ENCODE results near the gene TNFRSF4.
A peak's percentile ranks its signal among the peaks of the same experiment; 100 is the strongest.

Gene TNFRSF4

GRCh38 chr1:1213345-1214265 lies at the start of gene TNFRSF4:
Gene TNFRSF4 (minus strand): TSS chr1:1214153. CDS start chr1:1214127, 26 bp downstream.
- Histone ChIP-seq H3K36me3 (peaks cover 25 to 37% (median 31%) of the 10 kb centered on the region in 11 experiments), H3K4me2 (peak within 1 kb of the TSS; percentile 87 to 98 (median 93)), H3K9ac (peak within 1 kb of the TSS in 8 of 11 experiments; percentile 18 to 53 (median 39); a peak in 11 of 22 replicates), H3K4me3 (peak within 1 kb of the TSS in 7 of 10 experiments; percentile 12 to 57 (median 34); a peak in 9 of 20 replicates), H3K4me1 (peaks cover 69 to 83% (median 74%) of the 10 kb centered on the region in 10 experiments), H4K20me1 (peaks cover 33 to 96% (median 87%) of the 10 kb centered on the region in 11 experiments; a peak in 21 of 22 replicates), H3K27ac (peak within 1 kb of the TSS in 2 of 11 experiments; percentile 3 to 25; a peak in 1 of 22 replicates), H3K27me3 (peaks cover 11 to 45% (median 22%) of the 10 kb centered on the region in 11 experiments; a peak in 19 of 22 replicates), H3K9me3 (replicated peaks in 1 of 11) (no peaks in the 10 kb centered on the region)
- no peak for TF ChIP-seq Cebpa-rat (IDR thresholded peaks at IDR 0.05)

GRCh38 chr1:1262758-1263157 lies 48.8 kb upstream of the TNFRSF4 start:
- TF ChIP-seq Cebpa-rat (IDR thresholded peaks at IDR 0.05): peak in 7 of 11 experiments; percentile 9 to 78 (median 42); a peak in 6 of 22 replicates
- Histone ChIP-seq H3K4me2 (peak overlapping the region; percentile 61 to 98 (median 90)), H3K9me3 (replicated peaks in 1 of 11) (no peaks in the 10 kb centered on the region), H3K4me3 (no peak overlapping the region; a peak in 2 of 20 replicates), H3K36me3 (peaks cover 50 to 81% (median 70%) of the 10 kb centered on the region in 11 experiments), H3K27me3 (no peaks in the 10 kb centered on the region), H3K27ac (0 out of 22 replicates have a peak overlapping the region, but pooled peaks of 4 of the 11 experiments have one; percentile 7 to 29 (median 16)), H3K4me1 (peaks cover 56 to 75% (median 65%) of the 10 kb centered on the region in 10 experiments), H3K9ac (peak overlapping the region; percentile 7 to 64 (median 44); a peak in 18 of 22 replicates), H4K20me1 (peaks cover 84 to 100% (median 98%) of the 10 kb centered on the region in 11 experiments)

- H3K4me2 ChIP-seq: peak overlapping the region; percentile 61 to 98 (median 90)
- peaks cover 62 to 80% (median 70%) of the 10 kb centered on the region in 10 experiments for H3K4me1 ChIP-seq
- peaks cover 79 to 99% (median 95%) of the 10 kb centered on the region in 11 experiments for H4K20me1 ChIP-seq
Observed at GRCh38 chr1:1262071-1262470, 48.1 kb upstream of the TNFRSF4 start.

GRCh38 chr1:1260843-1261560 lies 47.0 kb upstream of the TNFRSF4 start:
- Histone ChIP-seq H3K4me3 (peak overlapping the region in 8 of 10 experiments; percentile 13 to 47 (median 33); a peak in 9 of 20 replicates), H3K9ac (peak overlapping the region; percentile 7 to 68 (median 52); a peak in 19 of 22 replicates), H3K27ac (peak overlapping the region in 10 of 11 experiments; percentile 49 to 78 (median 67); a peak in 21 of 22 replicates), H3K4me2 (peak overlapping the region; percentile 61 to 98 (median 90)), H3K9me3 (replicated peaks in 1 of 11) (peaks cover 0 to 4% (median 0%) of the 10 kb centered on the region in 11 experiments; a peak in 2 of 22 replicates), H3K36me3 (peaks cover 50 to 75% (median 67%) of the 10 kb centered on the region in 11 experiments), H3K4me1 (peaks cover 72 to 91% (median 81%) of the 10 kb centered on the region in 10 experiments), H4K20me1 (peaks cover 72 to 99% (median 95%) of the 10 kb centered on the region in 11 experiments), H3K27me3 (no peaks in the 10 kb centered on the region)
- TF ChIP-seq Cebpa-rat (IDR thresholded peaks at IDR 0.05): peak in 1 of 11 experiments; percentile 8; a peak in 1 of 22 replicates

More at GRCh38 chr1:1262071-1262470, 48.1 kb upstream of the TNFRSF4 start:
- peak overlapping the region in 10 of 11 experiments; percentile 7 to 64 (median 45); a peak in 12 of 22 replicates for H3K9ac ChIP-seq
- peaks cover 47 to 78% (median 68%) of the 10 kb centered on the region in 11 experiments for H3K36me3 ChIP-seq
- peak overlapping the region in 1 of 10 experiments; percentile 47; a peak in 2 of 20 replicates for H3K4me3 ChIP-seq
- no peaks in the 10 kb centered on the region; a peak in 1 of 22 replicates for H3K9me3 ChIP-seq (replicated peaks in 1 of 11)
- H3K27ac ChIP-seq: peak overlapping the region in 3 of 11 experiments; percentile 9 to 73 (median 29); a peak in 1 of 22 replicates
- no peak for TF ChIP-seq Cebpa-rat (IDR thresholded peaks at IDR 0.05)
- no peaks in the 10 kb centered on the region for H3K27me3 ChIP-seq

GRCh38 chr1:1259951-1260600 lies 46.1 kb upstream of the TNFRSF4 start:
- Histone ChIP-seq H3K36me3 (peaks cover 44 to 71% (median 65%) of the 10 kb centered on the region in 11 experiments), H3K27me3 (no peaks in the 10 kb centered on the region), H3K4me1 (peaks cover 82 to 98% (median 90%) of the 10 kb centered on the region in 10 experiments), H4K20me1 (peaks cover 72 to 99% (median 95%) of the 10 kb centered on the region in 11 experiments), H3K9me3 (replicated peaks in 1 of 11) (peaks cover 0 to 4% (median 0%) of the 10 kb centered on the region in 11 experiments; a peak in 2 of 22 replicates), H3K4me2 (peak overlapping the region; percentile 61 to 98 (median 90)), H3K27ac (peak overlapping the region; percentile 1 to 78 (median 67); a peak in 21 of 22 replicates), H3K4me3 (peak overlapping the region in 2 of 10 experiments; percentile 7 to 45; a peak in 2 of 20 replicates), H3K9ac (peak overlapping the region; percentile 7 to 68 (median 52); a peak in 21 of 22 replicates)
- TF ChIP-seq Cebpa-rat (IDR thresholded peaks at IDR 0.05): no peak

GRCh38 chr1:1259540-1259939 lies 45.6 kb upstream of the TNFRSF4 start:
- Histone ChIP-seq H3K4me1 (peaks cover 87 to 99% (median 95%) of the 10 kb centered on the region in 10 experiments), H3K4me2 (peak overlapping the region; percentile 61 to 98 (median 90)), H3K4me3 (peak overlapping the region in 2 of 10 experiments; percentile 7 to 22; a peak in 2 of 20 replicates), H4K20me1 (peaks cover 72 to 99% (median 95%) of the 10 kb centered on the region in 11 experiments), H3K36me3 (peaks cover 44 to 71% (median 65%) of the 10 kb centered on the region in 11 experiments), H3K9me3 (replicated peaks in 1 of 11) (peaks cover 0 to 4% (median 0%) of the 10 kb centered on the region in 11 experiments; a peak in 2 of 22 replicates), H3K9ac (peak overlapping the region; percentile 6 to 68 (median 52); a peak in 19 of 22 replicates), H3K27me3 (no peaks in the 10 kb centered on the region), H3K27ac (peak overlapping the region; percentile 1 to 78 (median 67); a peak in 20 of 22 replicates)
- TF ChIP-seq Cebpa-rat (IDR thresholded peaks at IDR 0.05): no peak

- no peak overlapping the region for H3K4me3 ChIP-seq
- H3K4me2 ChIP-seq: peak overlapping the region; percentile 61 to 98 (median 90)
- H3K4me1 ChIP-seq: peaks cover 91 to 99% (median 96%) of the 10 kb centered on the region in 10 experiments
- H3K27ac ChIP-seq: peak overlapping the region in 5 of 11 experiments; percentile 59 to 78 (median 70); a peak in 7 of 22 replicates
- peaks cover 44 to 71% (median 65%) of the 10 kb centered on the region in 11 experiments for H3K36me3 ChIP-seq
- H3K9me3 ChIP-seq (replicated peaks in 1 of 11): peaks cover 0 to 4% (median 0%) of the 10 kb centered on the region in 11 experiments; a peak in 2 of 22 replicates
- TF ChIP-seq Cebpa-rat (IDR thresholded peaks at IDR 0.05): no peak
- peak overlapping the region in 5 of 11 experiments; percentile 49 to 64 (median 63); a peak in 7 of 22 replicates for H3K9ac ChIP-seq
- no peaks in the 10 kb centered on the region for H3K27me3 ChIP-seq
- H4K20me1 ChIP-seq: peaks cover 72 to 99% (median 95%) of the 10 kb centered on the region in 11 experiments
Observed at GRCh38 chr1:1259119-1259488, 45.2 kb upstream of the TNFRSF4 start.
